ENCODE results near the gene MCM9. TPM values are rescaled to one million over a fixed set of nuclear protein-coding genes. Genes with fewer than 3 reads are reported as not detected.

Gene MCM9
- total RNA-seq, 4 donors from 2014 or later: 3.5 to 6.9 (median 5.0) TPM

GRCh38 chr6:118780668-118781067, 154.3 kb downstream of the MCM9 start:
- H3K36me3 ChIP-seq: no peaks in the 10 kb centered on the region
- no peaks in the 10 kb centered on the region for H3K9me3 ChIP-seq
- DNase-seq (no peak), ATAC-seq (no peak)
- in situ Hi-C loops (cut with MboI; ENCODE audit: low sequenced_read_pairs in 4 of 4): loop anchor here in 3 of 4 donors (25.0 kb wide), 2 partner anchors 143 to 493 kb away; no protein-coding TSS in a partner anchor
- H3K27me3 ChIP-seq: no peaks in the 10 kb centered on the region
- TF ChIP-seq POLR2A (IDR thresholded peaks at IDR 0.05) (no peak), CTCF (IDR thresholded peaks at IDR 0.05 in 4 of 5, conservative IDR thresholded peaks at IDR 0.05 in 1 of 5) (no peak)
- H3K4me3 ChIP-seq: no peak overlapping the region
- H3K27ac ChIP-seq: no peak overlapping the region
- intact Hi-C loops (cut with DNase I; ENCODE audit: low total_unique reads): no loop called here
- H3K4me1 ChIP-seq: peaks cover 6 to 7% of the 10 kb centered on the region in 2 donors

GRCh38 chr6:118776607-118777549, 158.1 kb downstream of the MCM9 start:
- no peaks in the 10 kb centered on the region for H3K36me3 ChIP-seq
- H3K4me3 ChIP-seq: peak overlapping the region; percentile 14 to 37 (median 31)
- peak; percentile 65 to 84 (median 73) for TF ChIP-seq CTCF (IDR thresholded peaks at IDR 0.05 in 4 of 5, conservative IDR thresholded peaks at IDR 0.05 in 1 of 5)
- TF ChIP-seq POLR2A (IDR thresholded peaks at IDR 0.05): no peak
- intact Hi-C loops (cut with DNase I; ENCODE audit: low total_unique reads): loop anchor here (1.0 to 10.0 kb wide), 4 partner anchors 80 to 493 kb away; partner anchors contain the start of gene CEP85L
- no peaks in the 10 kb centered on the region for H3K27me3 ChIP-seq
- ATAC-seq: peak; percentile 85 to 90
- peak; percentile 32 to 69 for DNase-seq
- H3K27ac ChIP-seq: no peak overlapping the region
- H3K4me1 ChIP-seq: peaks cover 7 to 8% of the 10 kb centered on the region in 2 donors
- in situ Hi-C loops (cut with MboI; ENCODE audit: low sequenced_read_pairs in 4 of 4): loop anchor here (10.0 to 25.0 kb wide), 3 partner anchors 140 to 492 kb away; no protein-coding TSS in a partner anchor
- no peaks in the 10 kb centered on the region for H3K9me3 ChIP-seq

GRCh38 chr6:118775381-118775780, 159.6 kb downstream of the MCM9 start:
- Histone ChIP-seq H3K4me1 (peaks cover 7 to 8% of the 10 kb centered on the region in 2 donors), H3K27ac (no peak overlapping the region), H3K36me3 (no peaks in the 10 kb centered on the region), H3K27me3 (no peaks in the 10 kb centered on the region), H3K4me3 (no peak overlapping the region), H3K9me3 (no peaks in the 10 kb centered on the region)
- TF ChIP-seq CTCF (IDR thresholded peaks at IDR 0.05 in 4 of 5, conservative IDR thresholded peaks at IDR 0.05 in 1 of 5) (no peak), POLR2A (IDR thresholded peaks at IDR 0.05) (no peak)
- intact Hi-C loops (cut with DNase I; ENCODE audit: low total_unique reads): loop anchor here (5.0 to 10.0 kb wide), 2 partner anchors 123 to 211 kb away; partner anchors contain the start of gene CEP85L
- in situ Hi-C loops (cut with MboI; ENCODE audit: low sequenced_read_pairs in 4 of 4): loop anchor here (10.0 to 25.0 kb wide), 3 partner anchors 138 to 491 kb away; no protein-coding TSS in a partner anchor
- ATAC-seq (no peak), DNase-seq (no peak)

- H3K27ac ChIP-seq: no peak overlapping the region
- TF ChIP-seq CTCF (IDR thresholded peaks at IDR 0.05 in 4 of 5, conservative IDR thresholded peaks at IDR 0.05 in 1 of 5) (no peak), POLR2A (IDR thresholded peaks at IDR 0.05) (no peak)
- H3K27me3 ChIP-seq: no peaks in the 10 kb centered on the region
- ATAC-seq: no peak
- DNase-seq: no peak
- no peaks in the 10 kb centered on the region for H3K36me3 ChIP-seq
- peaks cover 7 to 8% of the 10 kb centered on the region in 2 donors for H3K4me1 ChIP-seq
- intact Hi-C loops (cut with DNase I; ENCODE audit: low total_unique reads): loop anchor here (10.0 kb wide), 1 partner anchor 210 kb away; no protein-coding TSS in a partner anchor
- in situ Hi-C loops (cut with MboI; ENCODE audit: low sequenced_read_pairs in 4 of 4): loop anchor here in 2 of 4 donors (10.0 kb wide), 1 partner anchor 490 kb away; no protein-coding TSS in a partner anchor
- H3K4me3 ChIP-seq: no peak overlapping the region
- H3K9me3 ChIP-seq: no peaks in the 10 kb centered on the region
Observed at GRCh38 chr6:118774581-118774980, 160.4 kb downstream of the MCM9 start.
